CD4-positive, alpha-beta T cell treated with Interleukin-10 for 1 hour (primary cell): ENCODE results near the gene PBOV1.

Experiments
- DNase-seq: peaks from one replicate; pipeline ENCODE4 v3.0.0-alpha.2; 2020

Gene PBOV1

DNA sequence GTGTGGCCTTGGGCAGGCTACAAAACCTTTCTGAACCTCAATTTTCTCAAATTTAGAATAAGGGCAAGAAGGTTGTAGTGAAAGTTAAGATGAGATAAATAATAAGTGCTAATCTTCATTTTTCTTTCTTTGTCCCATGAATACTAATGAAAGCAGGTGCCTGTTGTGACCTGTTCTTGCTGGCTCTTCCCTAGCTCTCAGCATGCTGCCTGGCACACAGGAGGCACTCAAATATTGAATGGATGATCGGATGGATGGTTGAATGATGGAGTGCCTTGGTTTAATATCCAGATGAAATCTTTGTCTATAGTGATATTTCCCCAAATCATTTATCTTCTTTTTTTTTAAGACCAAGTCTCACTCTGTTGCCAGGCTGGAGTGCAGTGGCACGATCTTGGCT is 15.0 kb downstream of the PBOV1 start:
- DNase-seq, result no peak

DNA sequence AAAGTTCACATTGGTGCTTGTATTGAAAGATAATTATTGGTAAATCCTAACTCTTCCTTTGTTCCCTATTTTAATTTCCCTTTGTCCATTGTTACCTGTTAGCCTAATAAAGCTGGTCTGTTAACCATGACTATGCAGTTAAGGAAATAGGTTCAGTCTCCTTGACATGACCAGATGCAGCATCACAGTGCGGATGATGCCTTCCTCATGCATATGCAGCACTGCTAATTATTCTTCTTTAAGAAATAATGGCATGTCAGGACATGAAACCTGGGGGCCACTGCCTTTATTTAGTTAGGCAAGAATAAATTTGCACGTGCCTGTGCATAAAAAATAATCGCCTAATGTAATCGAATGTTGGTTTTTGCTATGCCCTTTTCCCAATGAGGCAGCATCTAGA is 16.5 kb downstream of the PBOV1 start:
- no peak for DNase-seq

DNA sequence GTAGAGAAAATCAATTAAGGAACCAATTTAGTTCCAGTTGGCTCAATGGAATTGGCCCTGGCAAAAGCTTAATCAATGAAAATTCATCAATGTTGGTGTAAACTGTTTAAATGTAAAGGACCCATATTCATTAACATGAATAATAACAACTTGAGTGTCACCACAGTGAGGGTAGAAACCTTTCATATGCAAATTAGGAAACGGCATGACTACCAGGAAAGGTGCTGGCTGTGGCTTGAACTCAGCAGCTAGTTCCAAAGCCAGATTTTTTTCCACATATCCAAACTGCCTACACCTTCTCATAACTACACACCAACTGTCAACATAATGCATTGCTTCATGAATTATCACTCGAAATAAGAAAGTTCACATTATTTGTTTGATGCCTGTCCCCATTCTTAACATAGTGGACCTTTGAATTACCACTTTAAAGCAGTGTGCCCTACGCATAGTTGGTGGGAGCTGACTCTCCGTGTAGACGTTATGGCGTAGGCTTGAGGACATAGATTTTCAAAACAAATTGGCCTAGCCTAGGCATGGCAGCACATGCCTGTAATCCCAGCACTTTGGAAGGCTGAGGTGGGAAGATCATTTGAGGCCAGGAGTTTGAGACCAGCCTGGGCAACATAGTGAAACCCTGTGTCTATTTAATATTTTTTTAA is 19.7 kb downstream of the PBOV1 start:
- no peak for DNase-seq

DNA sequence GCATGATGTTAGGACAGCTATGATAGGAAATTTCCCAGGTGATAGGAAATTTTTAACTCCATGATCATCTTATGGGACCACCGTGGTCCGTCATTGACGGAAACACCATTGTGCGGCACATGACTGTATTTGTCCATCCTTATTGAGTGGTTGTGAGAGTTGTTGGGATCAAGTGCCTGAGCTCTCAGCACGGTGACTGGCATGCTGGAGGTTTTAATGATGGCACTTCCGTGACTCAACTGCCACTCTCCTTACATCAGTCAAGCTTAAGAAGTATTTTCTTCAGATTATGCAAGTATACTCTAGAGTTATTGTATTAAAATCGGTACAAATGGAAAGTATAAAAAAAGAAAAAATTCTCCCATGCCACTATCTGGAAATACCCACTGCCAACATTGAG is 20.7 kb downstream of the PBOV1 start:
- DNase-seq, result no peak

DNA sequence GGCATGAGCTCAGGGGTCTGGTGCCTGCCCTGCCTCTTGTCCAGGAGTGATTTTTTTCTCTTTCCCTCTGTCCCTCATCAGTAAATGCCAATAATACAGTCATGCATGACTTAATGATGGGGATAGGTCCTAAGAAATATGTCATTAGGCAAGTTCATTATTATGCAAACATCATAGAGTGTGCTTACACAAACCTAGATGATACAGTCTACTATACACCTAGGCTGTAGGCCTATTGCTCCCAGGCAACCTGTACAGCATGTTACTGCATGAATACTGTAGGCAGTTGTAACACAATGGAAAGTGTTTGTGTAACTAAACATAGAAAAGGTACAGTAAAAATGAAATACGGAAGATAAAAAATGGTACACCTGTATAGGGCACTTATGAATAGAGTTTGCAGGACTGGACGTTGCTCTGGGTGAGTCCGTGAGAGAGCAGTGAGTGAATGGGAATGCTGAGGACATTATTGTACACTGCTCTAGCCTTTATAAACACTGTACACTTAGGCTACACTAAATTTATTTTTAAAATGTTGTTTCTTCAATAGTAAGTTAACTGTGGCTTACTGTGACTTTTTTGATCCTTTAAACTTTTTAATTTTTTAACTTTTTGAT is 22.1 kb downstream of the PBOV1 start:
- no peak for DNase-seq

DNA sequence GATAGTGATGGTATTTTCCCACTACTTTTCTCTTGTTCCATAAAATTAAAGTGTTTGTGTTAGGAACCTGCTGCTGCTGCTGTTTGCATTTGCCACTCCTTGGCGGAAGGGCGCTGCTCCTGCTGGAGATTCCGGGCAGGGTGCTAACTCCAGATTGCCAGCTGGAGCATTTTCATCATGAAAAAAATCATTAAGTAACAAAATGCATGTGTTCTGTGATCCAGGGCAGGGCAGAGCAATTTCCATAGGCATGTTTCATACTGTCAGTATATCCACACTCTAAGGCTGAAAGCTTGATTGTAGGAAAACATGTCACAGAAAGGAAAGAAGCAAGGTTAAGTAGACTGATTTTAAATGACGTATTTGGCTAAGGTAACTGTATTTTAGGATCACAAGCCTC is 24.0 kb downstream of the PBOV1 start:
- no peak for DNase-seq

DNA sequence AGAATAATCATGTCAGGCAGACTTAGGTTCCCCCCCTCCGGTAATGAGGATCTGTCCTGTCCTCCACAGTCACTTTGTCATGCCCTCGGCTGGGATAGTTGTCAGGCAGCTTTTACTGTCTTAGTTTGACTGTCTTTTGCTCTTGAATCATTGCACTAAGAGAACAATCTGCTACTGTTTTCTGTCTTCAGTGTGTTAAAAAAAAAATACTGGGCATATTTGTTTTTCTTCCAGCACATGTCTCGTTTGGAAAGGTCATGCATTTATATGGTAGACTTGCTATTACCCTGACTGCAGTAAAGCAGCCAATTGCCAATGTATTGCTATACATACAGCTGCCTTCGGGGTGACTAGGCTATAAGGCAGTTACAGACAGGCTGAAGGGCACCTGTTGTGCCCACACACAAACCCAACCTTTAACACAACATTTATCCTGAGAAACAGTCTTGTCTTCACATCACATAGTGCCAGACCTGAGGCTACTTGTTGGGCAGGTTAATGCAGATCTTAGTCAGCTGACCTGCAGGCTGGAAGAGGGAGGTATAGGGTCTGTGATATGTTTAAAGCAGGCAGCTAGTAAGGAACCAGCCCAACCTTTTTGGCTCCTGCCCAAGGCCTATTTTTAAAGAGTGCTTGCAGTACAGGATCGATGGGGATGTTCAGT is 29.9 kb downstream of the PBOV1 start:
- no peak for DNase-seq

DNA sequence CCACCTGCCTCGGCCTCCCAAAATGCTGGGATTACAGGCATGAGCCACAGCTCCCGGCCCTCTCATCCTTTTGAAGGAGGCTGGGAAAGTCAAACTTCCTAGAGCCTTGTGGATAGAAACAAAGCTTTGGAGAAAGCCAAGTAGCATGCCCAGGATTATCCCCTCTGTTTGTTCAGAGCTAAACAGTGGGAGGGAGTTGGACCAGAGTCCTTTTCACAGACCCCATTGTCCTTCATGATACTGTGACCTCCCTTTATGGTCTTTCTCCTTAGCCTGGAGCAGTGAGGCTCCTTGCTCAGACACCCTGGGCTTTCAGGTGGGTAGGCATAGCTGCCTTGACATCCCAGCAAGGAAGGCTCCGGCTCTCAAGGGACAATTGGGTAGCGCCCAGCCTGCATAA is 31.1 kb downstream of the PBOV1 start:
- DNase-seq, result no peak

DNA sequence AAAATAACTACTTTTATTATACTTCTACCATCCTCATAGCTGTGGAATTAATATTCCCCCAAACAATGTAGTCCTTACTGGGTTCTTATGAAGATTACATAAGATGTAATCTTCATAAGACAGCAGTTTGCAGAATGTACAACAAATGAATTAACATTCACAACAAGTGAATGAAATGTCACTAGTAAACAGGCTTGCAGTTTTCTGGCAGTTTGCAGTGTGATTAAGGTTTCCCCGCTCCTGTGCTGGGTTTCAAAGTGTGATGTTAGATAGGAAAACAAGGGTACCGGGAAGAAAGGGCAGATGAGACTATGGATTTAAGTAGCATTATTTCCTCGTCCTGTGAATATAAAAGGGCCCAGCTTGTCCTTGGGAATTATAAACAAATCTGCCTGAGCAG is 34.1 kb downstream of the PBOV1 start:
- no peak for DNase-seq

DNA sequence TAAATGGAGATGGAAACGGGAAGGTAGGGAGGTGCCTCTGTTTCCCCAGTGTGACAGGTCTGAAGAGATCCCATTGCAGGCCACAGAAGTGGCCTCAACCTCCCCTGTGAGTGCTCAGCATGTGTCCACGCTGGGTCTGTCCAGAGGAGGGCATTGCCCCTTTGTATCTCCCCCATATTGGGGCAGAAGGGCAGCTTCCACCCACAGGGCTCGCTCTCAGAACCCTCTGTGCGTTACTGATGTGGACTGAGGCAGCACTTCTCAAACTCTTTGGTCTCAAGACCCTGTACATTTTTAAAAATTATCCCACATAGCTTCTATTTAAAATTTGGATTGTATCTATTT is 34.5 kb downstream of the PBOV1 start:
- DNase-seq, result no peak

DNA sequence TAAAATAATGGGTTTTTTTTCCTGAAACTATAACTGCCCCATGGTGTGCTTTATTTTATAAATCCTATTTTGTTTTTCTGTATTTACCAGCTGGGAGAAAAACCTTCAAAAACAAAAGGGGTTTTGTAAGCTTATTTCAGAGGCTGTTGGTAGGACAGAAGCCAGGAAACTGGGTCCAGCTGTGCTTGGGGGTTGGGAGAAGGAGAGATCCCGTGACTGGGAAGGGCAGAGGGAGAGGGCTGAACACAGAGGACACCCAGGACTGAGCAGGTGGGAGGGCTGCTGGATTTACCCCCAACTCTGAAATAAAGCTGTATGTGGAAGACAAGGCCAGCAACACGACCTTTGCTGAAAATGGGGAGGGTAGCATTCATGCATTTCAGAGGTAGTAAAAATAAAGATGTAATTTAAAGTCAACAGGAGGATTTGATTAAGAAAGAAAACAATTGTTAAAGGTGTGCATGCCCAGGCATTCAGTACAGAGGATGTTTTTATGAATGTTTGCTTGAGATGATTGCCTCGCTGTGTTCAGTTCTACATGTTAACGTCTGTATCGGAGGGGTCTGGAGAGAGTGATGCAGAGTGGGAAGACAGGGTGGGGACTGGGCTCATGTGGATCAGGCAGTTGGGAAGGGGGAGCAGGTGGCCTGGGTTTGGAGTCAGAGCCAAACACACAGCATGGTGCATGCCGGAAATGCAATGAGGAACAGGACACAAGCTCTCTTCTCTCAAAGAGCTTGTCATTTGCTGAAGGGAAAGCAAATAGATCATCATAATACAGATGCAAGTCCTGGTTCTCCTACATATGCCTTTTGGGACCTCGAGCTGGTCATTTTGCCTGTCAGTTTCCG is 35.1 kb downstream of the PBOV1 start:
- DNase-seq, result no peak

DNA sequence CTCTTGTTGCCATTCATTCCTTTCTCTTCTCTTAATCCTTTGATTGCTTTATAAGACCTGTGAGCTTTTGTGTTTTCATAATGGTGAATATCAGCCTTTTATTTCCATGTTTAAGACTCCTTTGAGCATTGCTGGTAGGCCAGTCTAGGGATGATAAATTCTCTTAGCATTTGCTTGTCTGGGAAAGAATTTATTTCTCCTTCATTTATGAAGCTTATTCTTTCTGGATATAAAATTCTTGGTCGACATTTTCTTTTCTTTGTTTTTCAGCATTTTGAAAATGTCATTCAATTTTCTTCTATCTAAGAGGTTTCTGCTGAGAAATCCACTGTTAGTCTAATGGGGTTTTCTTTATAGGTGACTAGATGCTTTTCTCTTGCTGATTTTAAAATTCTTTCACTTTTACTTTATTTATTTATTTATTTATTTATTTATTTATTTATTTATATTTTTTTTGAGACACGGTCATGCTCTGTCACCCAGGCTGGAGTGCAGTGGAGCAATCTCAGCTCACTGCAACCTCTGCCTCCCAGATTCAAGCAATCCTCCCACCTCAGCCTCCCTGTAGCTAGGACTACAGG is 41.5 kb downstream of the PBOV1 start:
- no peak for DNase-seq

DNA sequence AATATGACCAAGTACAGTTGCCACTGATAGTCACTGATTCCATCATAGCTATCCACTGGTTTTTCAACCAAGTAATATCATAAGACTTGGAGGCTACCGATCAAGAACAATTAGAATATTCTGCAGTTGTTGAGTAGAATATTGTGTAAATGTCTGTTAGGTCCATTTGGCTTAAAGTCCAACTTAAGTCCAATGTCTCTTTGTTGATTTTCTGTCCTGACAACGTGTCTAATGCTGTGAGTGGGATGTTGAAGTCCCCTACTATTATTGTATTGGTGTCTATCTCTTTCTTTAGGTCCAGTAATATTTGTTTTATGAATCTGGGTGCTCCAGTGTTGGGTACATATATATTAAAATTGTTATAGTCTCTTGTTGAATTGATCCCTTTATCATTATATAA is 42.7 kb downstream of the PBOV1 start:
- DNase-seq, result no peak
